ENCODE data around the gene HINFP.

The HINFP gene

GRCh38 chr11:119118227-119118626, 3.2 kb upstream of the HINFP start:
- H3K9me3 ChIP-seq (ENCODE audit: insufficient read depth, low read depth, low read length): no peaks in the 10 kb centered on the region
- no peak overlapping the region for H3K4me2 ChIP-seq (ENCODE audit: low read depth, low read length, poor library complexity, severe bottlenecking)
- no peak overlapping the region for H2AFZ ChIP-seq (ENCODE audit: low read length)
- H3K36me3 ChIP-seq (ENCODE audit: insufficient read depth, low read length): peaks cover 6% of the 10 kb centered on the region; the same call in 1 of the 2 replicates
- peaks cover 8% of the 10 kb centered on the region for H4K20me1 ChIP-seq (ENCODE audit: insufficient read depth, low read length, poor library complexity, severe bottlenecking)
- peaks cover 24% of the 10 kb centered on the region for H3K79me2 ChIP-seq (ENCODE audit: insufficient read depth, low read length)
- no peak for TF ChIP-seq EZH2phosphoT487 (IDR thresholded peaks at IDR 0.05; ENCODE audit: borderline replicate concordance)
- no peak for TF ChIP-seq CTCF (conservative IDR thresholded peaks at IDR 0.05; ENCODE audit: low read length)
- no peak overlapping the region for H3K4me3 ChIP-seq (ENCODE audit: low read length, poor library complexity, severe bottlenecking)
- H3K27me3 ChIP-seq (ENCODE audit: insufficient read depth, low read length, poor library complexity, severe bottlenecking): no peaks in the 10 kb centered on the region
- H3F3A ChIP-seq (ENCODE audit: low read depth): peaks cover 3% of the 10 kb centered on the region
- no peaks in the 10 kb centered on the region for H3K9me2 ChIP-seq (replicated peaks; ENCODE audit: low read depth, low read length)
- peaks cover 19% of the 10 kb centered on the region for H3K4me1 ChIP-seq (ENCODE audit: insufficient read depth, low read length, poor library complexity, severe bottlenecking)
- H3K9ac ChIP-seq (ENCODE audit: low read depth, low read length, poor library complexity, severe bottlenecking): no peak overlapping the region

DNA sequence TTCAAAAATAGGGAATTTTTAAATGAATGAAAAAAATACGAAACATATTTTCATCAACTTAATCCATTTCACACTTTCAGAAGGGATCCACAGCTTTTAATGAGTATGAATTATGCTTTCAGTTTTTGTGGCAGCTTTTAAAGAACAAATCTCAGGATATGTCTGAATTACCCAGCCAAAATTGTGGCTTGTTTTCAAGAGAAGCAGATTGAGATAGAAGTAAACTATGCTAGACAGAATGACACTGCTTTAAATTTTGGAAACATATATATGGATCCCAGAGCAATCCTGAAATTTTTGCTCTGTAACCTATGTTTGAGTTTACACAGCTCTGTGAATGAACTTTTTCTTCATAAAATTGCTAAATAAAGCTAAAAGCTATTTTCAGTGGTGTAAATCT, 2.4 kb upstream of the HINFP start:
- Histone ChIP-seq H2AFZ (ENCODE audit: low read length) (no peak overlapping the region), H3K4me2 (ENCODE audit: low read depth, low read length, poor library complexity, severe bottlenecking) (no peak overlapping the region), H3K9me3 (ENCODE audit: insufficient read depth, low read depth, low read length) (no peaks in the 10 kb centered on the region), H3K27me3 (ENCODE audit: insufficient read depth, low read length, poor library complexity, severe bottlenecking) (no peaks in the 10 kb centered on the region), H3F3A (ENCODE audit: low read depth) (peaks cover 3% of the 10 kb centered on the region), H3K9ac (ENCODE audit: low read depth, low read length, poor library complexity, severe bottlenecking) (no peak overlapping the region), H3K36me3 (ENCODE audit: insufficient read depth, low read length) (peaks cover 6% of the 10 kb centered on the region; the same call in 1 of the 2 replicates), H4K20me1 (ENCODE audit: insufficient read depth, low read length, poor library complexity, severe bottlenecking) (peaks cover 8% of the 10 kb centered on the region), H3K4me3 (ENCODE audit: low read length, poor library complexity, severe bottlenecking) (no peak overlapping the region), H3K4me1 (ENCODE audit: insufficient read depth, low read length, poor library complexity, severe bottlenecking) (peaks cover 19% of the 10 kb centered on the region), H3K79me2 (ENCODE audit: insufficient read depth, low read length) (peaks cover 31% of the 10 kb centered on the region), H3K9me2 (replicated peaks; ENCODE audit: low read depth, low read length) (no peaks in the 10 kb centered on the region)
- no peak for TF ChIP-seq EZH2phosphoT487 (IDR thresholded peaks at IDR 0.05; ENCODE audit: borderline replicate concordance)
- TF ChIP-seq CTCF (conservative IDR thresholded peaks at IDR 0.05; ENCODE audit: low read length): no peak

- no peak for TF ChIP-seq EZH2phosphoT487 (IDR thresholded peaks at IDR 0.05; ENCODE audit: borderline replicate concordance)
- no peak for TF ChIP-seq CTCF (conservative IDR thresholded peaks at IDR 0.05; ENCODE audit: low read length)
- Histone ChIP-seq H2AFZ (ENCODE audit: low read length) (peak overlapping the region; percentile 76), H3K9me2 (replicated peaks; ENCODE audit: low read depth, low read length) (no peaks in the 10 kb centered on the region), H3K4me1 (ENCODE audit: insufficient read depth, low read length, poor library complexity, severe bottlenecking) (peaks cover 19% of the 10 kb centered on the region), H3K9ac (ENCODE audit: low read depth, low read length, poor library complexity, severe bottlenecking) (peak overlapping the region; percentile 78), H3K4me3 (ENCODE audit: low read length, poor library complexity, severe bottlenecking) (peak overlapping the region; percentile 75), H3K4me2 (ENCODE audit: low read depth, low read length, poor library complexity, severe bottlenecking) (peak overlapping the region; percentile 85), H3K79me2 (ENCODE audit: insufficient read depth, low read length) (peaks cover 39% of the 10 kb centered on the region), H3K27me3 (ENCODE audit: insufficient read depth, low read length, poor library complexity, severe bottlenecking) (no peaks in the 10 kb centered on the region), H4K20me1 (ENCODE audit: insufficient read depth, low read length, poor library complexity, severe bottlenecking) (peaks cover 8% of the 10 kb centered on the region), H3K36me3 (ENCODE audit: insufficient read depth, low read length) (no peaks in the 10 kb centered on the region), H3K9me3 (ENCODE audit: insufficient read depth, low read depth, low read length) (no peaks in the 10 kb centered on the region), H3F3A (ENCODE audit: low read depth) (peaks cover 3% of the 10 kb centered on the region)
These were observed 757 bp upstream of the HINFP start for GRCh38 chr11:119120639-119121007.
